ENCODE measurements around the gene PGM5.
"Not testable (repeated sequence)": the region's sequence is repeated elsewhere in the genome, so short reads cannot be mapped to it uniquely, and the experiment has no call there.

Gene PGM5

DNA sequence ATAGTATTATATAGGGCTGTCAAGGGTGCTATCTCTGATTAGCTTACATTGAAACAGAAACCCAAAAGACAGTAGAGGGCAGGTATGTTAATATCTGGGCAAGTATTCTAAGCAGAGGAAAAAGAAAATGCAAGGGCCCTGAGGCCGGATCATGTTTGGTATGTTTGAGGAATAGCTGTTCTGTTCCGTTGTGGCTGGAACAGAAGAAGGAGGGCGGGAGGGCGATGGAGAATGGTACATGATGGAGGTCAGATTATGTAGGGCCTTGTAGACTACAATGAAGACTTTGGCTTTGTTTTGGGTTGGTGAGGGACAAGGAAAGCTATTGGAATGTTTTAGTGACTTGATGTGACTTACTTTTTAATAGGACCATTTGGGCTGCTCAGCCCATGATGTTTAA, 19.4 kb downstream of the PGM5 start:
- not testable (repeated sequence) for H3K4me3 ChIP-seq (ENCODE audit: low read depth, low read length)

DNA sequence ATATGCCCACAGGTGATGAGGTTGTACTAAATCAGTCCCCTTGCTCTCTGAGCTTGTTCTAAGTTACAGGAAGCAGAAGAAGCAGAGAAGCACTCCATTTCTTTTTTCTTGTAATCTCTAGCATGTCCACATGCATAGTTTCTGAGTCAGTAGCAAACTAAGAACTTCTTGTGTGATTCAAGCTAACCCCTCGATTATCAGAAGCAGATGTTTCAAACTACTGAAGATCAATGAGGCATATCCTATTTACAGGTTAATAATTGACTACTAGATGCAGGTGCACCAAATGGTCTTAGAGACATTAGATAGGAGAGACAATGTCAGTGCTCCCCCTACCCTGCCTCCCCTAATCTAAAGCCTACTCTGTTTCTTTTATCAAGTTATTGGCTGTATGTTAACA, 21.3 kb downstream of the PGM5 start:
- H3K4me3 ChIP-seq (ENCODE audit: low read depth, low read length), result not testable (repeated sequence)

DNA sequence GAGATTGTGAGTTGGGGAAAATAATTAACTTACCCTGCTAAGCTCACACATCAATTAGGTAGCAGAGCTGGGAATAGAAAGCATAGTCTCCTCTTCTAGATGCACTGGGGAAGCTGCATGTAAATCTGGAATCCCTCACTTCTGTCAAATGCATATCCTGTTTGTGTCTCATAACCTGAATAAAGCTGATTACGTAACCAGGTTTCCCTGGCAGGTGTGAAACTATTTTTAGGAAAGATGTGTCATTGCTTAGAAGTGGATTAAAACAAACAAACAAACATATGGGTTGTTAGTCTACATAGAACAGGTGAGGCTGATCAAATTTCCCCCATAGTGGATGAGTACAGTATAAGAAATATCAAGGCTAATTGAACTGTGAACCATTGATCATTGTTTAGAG, 27.5 kb downstream of the PGM5 start:
- H3K4me3 ChIP-seq (ENCODE audit: low read depth, low read length), result not testable (repeated sequence)

DNA sequence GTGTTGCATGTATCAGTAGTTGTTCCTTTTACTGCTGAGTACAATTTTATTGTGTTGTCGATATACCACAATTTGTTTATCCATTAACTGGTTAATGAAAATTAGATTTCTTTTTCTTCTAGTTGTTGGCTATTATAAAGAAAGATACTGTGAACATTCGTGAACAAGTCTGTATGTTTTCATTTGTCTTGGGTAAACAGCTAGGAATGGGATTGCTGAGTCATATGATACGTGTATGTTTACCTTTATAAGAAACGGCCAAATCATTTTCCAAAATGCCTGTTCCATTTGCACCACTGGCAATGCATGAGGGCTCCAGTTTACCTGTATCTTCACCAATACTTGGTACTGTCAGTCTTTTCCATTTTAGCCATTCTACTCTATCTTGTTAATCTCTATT, 33.1 kb downstream of the PGM5 start:
- not testable (repeated sequence) for H3K4me3 ChIP-seq (ENCODE audit: low read depth, low read length)

DNA sequence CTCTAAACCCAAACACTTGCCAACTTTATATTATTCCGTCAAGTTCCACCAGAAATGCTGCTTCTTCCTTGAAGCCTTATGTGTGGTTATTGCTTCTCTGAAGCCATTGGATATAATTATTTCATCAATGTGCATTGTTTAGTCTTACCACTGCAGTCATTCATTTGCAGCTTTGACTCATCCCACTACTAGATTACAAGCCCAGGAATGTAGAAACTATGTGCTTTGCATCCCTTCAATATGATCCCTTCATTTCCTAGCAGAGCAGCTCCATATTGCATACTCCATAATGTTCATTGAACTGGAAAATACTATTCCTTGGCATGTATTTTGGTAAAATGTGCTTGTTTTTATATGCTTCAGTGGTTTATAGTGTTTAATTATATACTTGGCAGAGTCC, 34.3 kb downstream of the PGM5 start:
- H3K4me3 ChIP-seq (ENCODE audit: low read depth, low read length), result not testable (repeated sequence)

DNA sequence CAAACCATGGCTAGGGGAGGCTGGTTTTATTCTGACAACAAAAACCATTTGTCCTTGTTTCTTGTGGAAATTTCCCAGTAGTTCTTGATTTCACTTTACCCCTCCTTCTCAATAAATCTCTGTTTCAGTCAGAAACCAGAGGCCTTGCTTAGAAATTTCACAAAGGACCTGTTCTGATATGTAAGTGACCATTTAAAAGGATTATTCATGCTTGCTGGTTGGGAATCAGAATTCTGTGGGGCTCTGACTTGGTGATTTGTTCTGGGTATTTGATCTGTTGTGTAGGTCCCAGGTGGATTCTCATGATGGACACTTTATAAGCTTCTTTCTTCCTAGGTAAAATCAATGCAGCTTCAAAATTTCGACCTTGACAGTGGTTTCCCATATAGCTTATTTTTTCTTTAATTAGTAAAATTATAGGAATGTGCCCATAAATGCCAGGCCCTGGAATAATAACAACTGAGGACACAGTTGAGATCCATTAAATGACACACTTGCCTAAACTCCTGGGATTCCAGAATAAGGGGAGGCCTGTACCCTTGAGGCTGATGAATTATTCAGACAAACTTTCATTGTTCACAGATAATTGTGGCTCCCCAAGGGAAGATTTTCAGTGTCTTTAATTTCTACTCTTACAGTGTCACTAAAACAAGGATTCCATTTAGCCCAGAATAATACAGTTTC, 40.1 kb downstream of the PGM5 start:
- H3K4me3 ChIP-seq (ENCODE audit: low read depth, low read length), result not testable (repeated sequence)

DNA sequence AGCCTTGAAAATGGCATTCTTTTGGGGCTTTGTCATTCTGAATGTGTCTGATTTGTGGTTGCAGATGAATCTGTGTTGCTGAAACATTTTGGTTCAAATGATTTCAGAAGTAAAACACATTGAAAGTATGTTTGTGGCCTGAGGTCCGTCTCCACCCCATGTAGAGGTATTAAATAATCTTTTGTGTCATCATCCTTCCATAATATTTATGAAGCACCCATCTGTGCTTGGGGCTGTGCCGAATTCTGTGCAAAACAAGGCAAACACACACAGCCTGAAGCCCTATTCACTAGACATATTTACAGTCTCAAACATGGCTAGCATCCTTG, 40.6 kb downstream of the PGM5 start:
- H3K4me3 ChIP-seq (ENCODE audit: low read depth, low read length), result not testable (repeated sequence)

DNA sequence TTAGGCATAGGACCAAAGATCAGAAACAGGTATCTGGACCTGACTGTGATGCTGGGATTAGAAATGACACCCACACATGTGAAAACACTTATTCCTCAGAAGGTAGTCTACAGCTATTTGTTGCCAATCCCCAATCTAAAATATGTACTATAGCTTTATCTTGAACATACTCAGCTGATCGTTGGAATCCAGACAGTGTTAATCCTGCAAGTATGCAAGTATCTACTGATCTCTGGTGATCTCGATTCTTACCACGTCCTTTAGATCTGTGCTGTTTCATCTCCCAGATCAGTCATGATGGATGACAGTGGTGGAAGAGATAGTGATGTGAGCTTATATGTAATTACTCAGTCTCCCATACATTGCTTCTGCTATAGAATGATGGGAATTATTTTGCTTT, 41.4 kb downstream of the PGM5 start:
- not testable (repeated sequence) for H3K4me3 ChIP-seq (ENCODE audit: low read depth, low read length)

DNA sequence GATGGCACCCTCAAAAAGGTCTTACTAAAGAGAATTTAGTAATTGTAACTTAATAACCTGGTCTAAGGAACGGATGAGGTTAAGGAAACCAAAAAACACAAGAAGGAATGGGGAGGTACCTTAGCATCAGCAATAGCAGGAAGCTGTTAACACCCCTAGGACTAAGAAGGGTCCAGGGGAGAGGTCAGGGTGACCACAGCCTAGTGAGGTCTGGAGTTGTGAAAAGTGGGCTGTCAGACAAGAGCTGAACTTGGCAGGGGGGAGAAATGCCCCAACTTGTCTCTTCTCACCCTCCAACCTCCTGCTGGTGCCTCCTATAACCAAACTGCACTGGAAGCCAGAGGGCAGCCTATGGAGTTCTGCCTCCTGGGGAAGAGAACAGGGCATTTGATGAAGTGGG, 41.9 kb downstream of the PGM5 start:
- H3K4me3 ChIP-seq (ENCODE audit: low read depth, low read length), result not testable (repeated sequence)

DNA sequence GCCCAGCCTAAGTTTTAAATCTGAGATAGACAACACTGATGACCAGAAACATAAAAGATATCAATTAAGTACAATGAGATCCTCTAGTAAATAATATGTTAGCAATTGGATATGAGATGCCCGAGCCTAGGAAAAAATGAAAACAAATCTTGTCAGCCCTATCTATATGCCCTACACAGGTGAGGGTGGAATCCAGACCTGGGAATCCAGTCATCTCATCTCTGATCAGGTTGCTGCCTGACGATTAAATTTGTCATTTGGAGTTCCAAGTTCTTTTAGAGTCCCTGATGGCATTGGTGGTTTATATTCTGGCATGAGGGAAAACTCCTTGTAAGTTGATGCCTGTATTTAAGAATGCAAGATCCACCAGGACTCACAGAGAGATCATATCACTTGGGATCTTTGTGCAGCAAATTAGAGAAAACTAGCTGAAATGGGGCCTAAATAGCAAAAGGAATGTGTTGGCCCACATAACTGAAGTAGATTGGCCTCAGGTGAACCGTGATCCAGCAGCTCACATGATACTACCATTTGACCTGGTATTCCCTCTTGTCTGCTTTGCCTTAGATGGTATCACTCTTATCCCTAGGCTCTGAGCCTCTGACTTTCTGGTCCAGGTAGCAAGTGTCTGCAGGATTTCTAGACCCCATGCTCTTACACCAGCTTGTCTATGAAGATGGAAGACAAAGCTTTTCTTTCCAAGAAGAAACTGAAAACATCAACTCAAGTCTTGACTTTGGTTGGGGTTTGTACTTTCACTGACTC, 48.2 kb downstream of the PGM5 start:
- not testable (repeated sequence) for H3K4me3 ChIP-seq (ENCODE audit: low read depth, low read length)

DNA sequence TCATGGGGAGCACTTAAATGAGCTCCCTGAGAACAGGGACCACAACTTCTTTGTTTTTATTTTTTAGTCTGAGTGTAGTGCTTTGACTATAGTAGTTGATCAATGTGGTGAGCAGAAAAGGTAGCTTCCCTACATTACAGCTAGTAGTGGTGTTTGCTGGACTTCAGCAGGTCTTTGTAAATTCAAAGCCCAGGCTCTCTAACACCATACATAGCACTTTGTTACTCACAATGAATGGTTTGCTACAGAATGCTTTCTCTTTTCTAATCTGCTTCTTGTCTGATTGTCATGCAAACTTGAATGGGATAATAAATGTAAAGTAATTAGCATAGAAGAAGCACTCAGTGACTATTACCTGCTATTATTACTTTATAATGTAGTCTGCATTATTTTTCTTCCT, 55.5 kb downstream of the PGM5 start:
- not testable (repeated sequence) for H3K4me3 ChIP-seq (ENCODE audit: low read depth, low read length)

DNA sequence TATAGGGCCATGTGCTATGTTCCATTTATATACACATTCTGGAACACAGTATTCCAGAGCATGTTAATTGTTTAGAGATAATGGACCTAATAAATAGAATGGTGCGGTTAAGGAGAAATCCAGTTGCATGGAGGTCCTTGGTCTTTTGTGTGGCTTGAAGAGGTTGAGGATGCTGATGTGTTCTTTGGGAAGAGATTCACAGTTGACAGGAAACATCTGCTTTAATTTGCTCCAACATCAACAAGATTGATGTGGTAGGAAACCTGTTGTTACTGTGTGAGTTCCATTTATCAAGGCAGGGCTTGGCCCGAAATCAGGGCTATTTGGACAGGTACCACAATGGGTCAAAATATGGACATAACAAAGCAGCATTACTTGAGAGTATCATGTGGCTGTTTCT, 56.3 kb downstream of the PGM5 start:
- not testable (repeated sequence) for H3K4me3 ChIP-seq (ENCODE audit: low read depth, low read length)

DNA sequence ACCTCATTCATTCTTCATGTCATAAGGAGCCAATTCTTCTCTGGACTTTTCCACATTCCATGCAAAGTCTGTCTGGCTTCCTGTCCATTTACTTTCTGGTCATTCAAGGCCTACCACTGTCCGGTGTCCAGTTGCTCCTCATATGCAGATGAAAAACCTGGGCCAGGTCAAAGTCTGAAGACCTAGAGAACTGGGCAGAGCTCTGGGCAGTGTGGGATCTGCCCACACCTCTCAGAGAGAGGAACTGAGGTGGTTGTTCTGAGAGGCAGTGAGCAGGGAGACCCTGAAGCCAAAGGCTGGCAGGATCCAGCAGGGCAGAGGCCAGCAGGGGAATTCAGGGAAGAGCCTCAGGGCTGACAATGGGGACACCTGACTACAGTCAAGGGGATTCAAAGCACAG, 58.7 kb downstream of the PGM5 start:
- H3K4me3 ChIP-seq (ENCODE audit: low read depth, low read length), result not testable (repeated sequence)

DNA sequence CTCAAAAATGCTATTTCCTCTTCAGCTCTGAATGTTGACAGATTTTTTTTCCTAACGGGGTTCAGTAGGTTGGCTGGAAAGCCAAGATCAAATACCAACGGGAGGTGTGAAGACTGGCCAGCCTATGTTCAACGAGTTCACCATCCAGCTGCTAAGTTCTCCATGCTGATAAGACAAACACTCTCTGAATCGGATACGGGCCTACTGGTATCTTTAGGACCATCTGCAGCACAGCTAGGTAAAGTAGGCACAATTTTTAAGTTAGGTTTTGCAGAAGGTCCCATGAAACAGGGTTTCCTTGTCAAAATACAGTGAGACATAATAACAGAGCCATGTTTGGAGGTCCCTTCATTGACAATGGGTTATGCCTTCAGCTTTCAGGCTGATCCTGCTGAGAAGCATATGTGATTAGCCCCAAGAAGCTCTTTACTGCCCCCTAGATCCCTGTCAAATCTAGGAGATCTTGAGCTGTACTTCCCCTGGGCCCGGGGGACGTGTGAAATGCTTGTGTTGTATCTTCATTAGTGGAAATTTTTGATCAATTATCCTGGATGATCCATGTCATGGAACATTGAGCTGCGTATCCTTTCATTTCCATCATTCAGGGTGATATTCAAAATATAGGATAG, 60.6 kb downstream of the PGM5 start:
- TF ChIP-seq, protein P1, sequence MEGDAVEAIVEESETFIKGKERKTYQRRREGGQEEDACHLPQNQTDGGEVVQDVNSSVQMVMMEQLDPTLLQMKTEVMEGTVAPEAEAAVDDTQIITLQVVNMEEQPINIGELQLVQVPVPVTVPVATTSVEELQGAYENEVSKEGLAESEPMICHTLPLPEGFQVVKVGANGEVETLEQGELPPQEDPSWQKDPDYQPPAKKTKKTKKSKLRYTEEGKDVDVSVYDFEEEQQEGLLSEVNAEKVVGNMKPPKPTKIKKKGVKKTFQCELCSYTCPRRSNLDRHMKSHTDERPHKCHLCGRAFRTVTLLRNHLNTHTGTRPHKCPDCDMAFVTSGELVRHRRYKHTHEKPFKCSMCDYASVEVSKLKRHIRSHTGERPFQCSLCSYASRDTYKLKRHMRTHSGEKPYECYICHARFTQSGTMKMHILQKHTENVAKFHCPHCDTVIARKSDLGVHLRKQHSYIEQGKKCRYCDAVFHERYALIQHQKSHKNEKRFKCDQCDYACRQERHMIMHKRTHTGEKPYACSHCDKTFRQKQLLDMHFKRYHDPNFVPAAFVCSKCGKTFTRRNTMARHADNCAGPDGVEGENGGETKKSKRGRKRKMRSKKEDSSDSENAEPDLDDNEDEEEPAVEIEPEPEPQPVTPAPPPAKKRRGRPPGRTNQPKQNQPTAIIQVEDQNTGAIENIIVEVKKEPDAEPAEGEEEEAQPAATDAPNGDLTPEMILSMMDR (IDR thresholded peaks at IDR 0.05; ENCODE audit: borderline replicate concordance, insufficient read depth, low read depth, low read length), result peak; percentile 36; the same call in 1 of the 2 replicates
- no peak overlapping the region for H3K4me3 ChIP-seq (ENCODE audit: low read depth, low read length)

DNA sequence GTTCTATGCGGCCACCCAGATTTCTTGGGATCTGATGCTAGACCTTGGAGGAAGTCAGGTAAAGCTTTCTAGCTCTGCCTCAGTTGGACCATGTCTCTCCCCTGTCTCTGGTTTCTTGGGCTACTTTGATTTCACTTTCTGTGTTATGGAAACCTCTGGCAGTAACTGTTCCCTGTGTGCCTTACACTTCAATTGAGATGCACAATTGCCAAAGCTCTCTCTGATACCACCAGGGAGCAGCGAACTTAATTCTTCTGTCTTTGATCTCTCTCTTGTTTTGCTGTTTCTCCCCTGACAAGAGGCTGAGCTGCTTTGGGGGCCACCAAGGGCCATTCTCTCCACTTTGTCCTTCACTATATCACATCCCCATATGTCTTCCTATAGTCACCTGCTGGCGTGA, 61.4 kb downstream of the PGM5 start:
- H3K4me3 ChIP-seq (ENCODE audit: low read depth, low read length), result no peak overlapping the region
- TF ChIP-seq, protein P1 (IDR thresholded peaks at IDR 0.05; ENCODE audit: borderline replicate concordance, insufficient read depth, low read depth, low read length), result no peak

Data from GM12875 (cell line).